Vagina (tissue), 2 donors: Measurements from ENCODE around the gene MACF1.

Source experiments
- CTCF ChIP-seq, 3 experiments: fragments of 450-650 bp in 2 of 3; fragments of 200-600 bp in 1 of 3; sonication (generic) in 1 of 3; IDR thresholded peaks; one replicate each; pipeline ENCODE4 v1.5.1; 2017 to 2019; ENCODE audit warnings: antibody characterized with exemption in 3 of 3, mild to moderate bottlenecking in 2 of 3, moderate library complexity in 2 of 3
- POLR2A ChIP-seq, 2 donors: fragments of 450-650 bp; IDR thresholded peaks; one replicate each; pipeline ENCODE4 v1.6.1; 2017; ENCODE audit warnings: antibody characterized with exemption in 2 of 2, mild to moderate bottlenecking in 2 of 2, moderate library complexity in 2 of 2
- POLR2AphosphoS5 ChIP-seq, 2 donors: sonication (generic); formaldehyde crosslinking; IDR thresholded peaks; one replicate each; pipeline ENCODE4 v1.9.0; 2017; ENCODE audit warnings: antibody characterized with exemption in 2 of 2, mild to moderate bottlenecking in 2 of 2, low read depth in 1 of 2; ENCODE audit not compliant: insufficient read depth in 1 of 2

- TF ChIP-seq CTCF (IDR thresholded peaks at IDR 0.05) (no peak), POLR2A (IDR thresholded peaks at IDR 0.05) (no peak), POLR2AphosphoS5 (IDR thresholded peaks at IDR 0.05; ENCODE audit: insufficient read depth in 1 of 2, low read depth in 1 of 2) (no peak)
These were observed 318.4 kb downstream of the MACF1 start for GRCh38 chr1:39522661-39523567.
